HT1080 (cell line): Measurements from ENCODE around the gene ABCA2. TPM values are rescaled to one million over a fixed set of nuclear protein-coding genes. Genes with fewer than 3 reads are reported as not detected.
"Not testable (repeated sequence)": the region's sequence is repeated elsewhere in the genome, so short reads cannot be mapped to it uniquely, and the experiment has no call there.

ENCODE experiments used
- DNase-seq: peaks from one replicate; pipeline ENCODE4 v3.0.0-alpha.2; 2015; ENCODE audit warnings: low read depth
- total RNA-seq: library from RNA; depleted of rRNA; stranded (reverse); fragments of >200 nt; shearing (Covaris generic); gene quantifications from 2 replicates; pipeline ENCODE4 v1.2.3, GENCODE V29; 2014

The ABCA2 gene
- total RNA-seq, 1 experiment from 2014 or later, result 7.5 TPM

- no peak for DNase-seq
These were observed 11.0 kb downstream of the ABCA2 start for GRCh38 chr9:137017071-137017470.

- DNase-seq, result no peak
These were observed 11.6 kb downstream of the ABCA2 start for GRCh38 chr9:137016436-137016835.

- DNase-seq, result no peak
These were observed 12.1 kb downstream of the ABCA2 start for GRCh38 chr9:137015976-137016375.

- DNase-seq, result no peak
These were observed 12.5 kb downstream of the ABCA2 start for GRCh38 chr9:137015540-137015930.

- DNase-seq, result no peak
These were observed 13.1 kb downstream of the ABCA2 start for GRCh38 chr9:137014776-137015539.

GRCh38 chr9:137014166-137014565 is 13.9 kb downstream of the ABCA2 start:
- DNase-seq, result no peak

GRCh38 chr9:137013571-137013940 is 14.5 kb downstream of the ABCA2 start:
- no peak for DNase-seq

- no peak for DNase-seq
These were observed 15.1 kb downstream of the ABCA2 start for GRCh38 chr9:137012694-137013570.

GRCh38 chr9:137011907-137012675 is 15.9 kb downstream of the ABCA2 start:
- DNase-seq, result no peak

GRCh38 chr9:137011156-137011555 is 16.9 kb downstream of the ABCA2 start:
- DNase-seq, result no peak

GRCh38 chr9:137009938-137010732 is 17.9 kb downstream of the ABCA2 start:
- DNase-seq, result no peak

GRCh38 chr9:137009217-137009616 is 18.8 kb downstream of the ABCA2 start:
- no peak for DNase-seq

GRCh38 chr9:137008312-137008711 is 19.7 kb downstream of the ABCA2 start:
- no peak for DNase-seq

- DNase-seq, result no peak
These were observed 20.2 kb downstream of the ABCA2 start for GRCh38 chr9:137007816-137008270.

- DNase-seq, result no peak
These were observed 20.8 kb downstream of the ABCA2 start for GRCh38 chr9:137007108-137007815.

- DNase-seq, result no peak
These were observed 21.7 kb downstream of the ABCA2 start for GRCh38 chr9:137006116-137007003.

- not testable (repeated sequence) for DNase-seq
These were observed 23.8 kb downstream of the ABCA2 start for GRCh38 chr9:137004285-137004684.

- DNase-seq, result no peak
These were observed 25.4 kb downstream of the ABCA2 start for GRCh38 chr9:137002646-137003041.
